Natural killer cell (primary cell): ENCODE results near the gene CHD5. TPM values are rescaled to one million over a fixed set of nuclear protein-coding genes. Genes with fewer than 3 reads are reported as not detected.

Experiments
- ATAC-seq, 3 donors: fragments of 150-1000 bp in 2 of 3; fragments of 200-7000 bp in 1 of 3; cut with Tn5 transposase; 1 replicate in 1 of 3; 2 replicates in 2 of 3; pipeline ENCODE4 v1.10.0; 2021; ENCODE audit warnings: mild to moderate bottlenecking in 2 of 3, moderate library complexity in 2 of 3
- DNase-seq, 2 donors: peaks; one replicate each; pipeline versions ENCODE4 v3.0.0 to v3.0.0-alpha.2; 2013 to 2021; ENCODE audit warnings: mixed read lengths in 1 of 2
- H3K27ac ChIP-seq: one replicate; pipeline ENCODE4 v1.5.1; 2013; ENCODE audit warnings: mild to moderate bottlenecking, low read length
- H3K27me3 ChIP-seq: one replicate; pipeline ENCODE4 v1.6.1; 2013; ENCODE audit warnings: low read length; ENCODE audit not compliant: control insufficient read depth, insufficient read depth
- H3K36me3 ChIP-seq: one replicate; pipeline ENCODE4 v1.6.1; 2013; ENCODE audit warnings: low read length; ENCODE audit not compliant: control insufficient read depth, insufficient read depth
- H3K4me1 ChIP-seq: one replicate; pipeline ENCODE4 v1.6.1; 2013; ENCODE audit warnings: low read length; ENCODE audit not compliant: control insufficient read depth, insufficient read depth
- H3K4me3 ChIP-seq: one replicate; pipeline ENCODE4 v1.5.1; 2013; ENCODE audit warnings: low read length
- H3K9me3 ChIP-seq: one replicate; pipeline ENCODE4 v1.6.1; 2013; ENCODE audit warnings: low read length; ENCODE audit not compliant: control insufficient read depth, insufficient read depth
- H3K27ac Mint-ChIP-seq, 2 donors: one replicate each; pipeline ENCODE4 v1.8.0; 2022; ENCODE audit warnings: mild to moderate bottlenecking in 2 of 2, mixed read lengths in 2 of 2, moderate library complexity in 1 of 2
- H3K27me3 Mint-ChIP-seq, 2 donors: one replicate each; pipeline ENCODE4 v1.8.0; 2022; ENCODE audit warnings: low read depth in 2 of 2, mixed read lengths in 2 of 2
- H3K36me3 Mint-ChIP-seq: one replicate; pipeline ENCODE4 v1.8.0; 2022; ENCODE audit warnings: mixed read lengths
- H3K4me1 Mint-ChIP-seq, 2 donors: one replicate each; pipeline ENCODE4 v1.8.0; 2022; ENCODE audit warnings: mixed read lengths in 2 of 2
- H3K4me3 Mint-ChIP-seq: one replicate; pipeline ENCODE4 v1.8.0; 2022; ENCODE audit warnings: mild to moderate bottlenecking, moderate library complexity, mixed read lengths
- H3K9me3 Mint-ChIP-seq, 2 donors: one replicate each; pipeline ENCODE4 v1.8.0; 2022; ENCODE audit warnings: mixed read lengths in 2 of 2
- WGBS: methylation state at CpG from one replicate; pipeline ENCODE4 v1.1.7; 2013; ENCODE audit warnings: missing lambda C conversion rate; ENCODE audit not compliant: insufficient coverage; 5-methylcytosine and 5-hydroxymethylcytosine counted together
- intact Hi-C: fragments of 100-400 bp; cut with micrococcal nuclease; formaldehyde crosslinking; loops from one replicate; pipeline ENCODE4 v1.14.2; 2022
- total RNA-seq, 4 donors: library from RNA; stranded (reverse); fragments of 120-200 nt in 1 of 4; gene quantifications; one replicate each; pipeline versions ENCODE4 v1.2.3 to v1.2.4, GENCODE V29; 2013 to 2022
- TF ChIP-seq, protein P1 (sequence below): fragments of 200-600 bp; IDR thresholded peaks from one replicate; pipeline ENCODE4 v1.8.0; 2022; ENCODE audit warnings: antibody characterized with exemption

The CHD5 gene
- total RNA-seq, 3 donors from 2014 or later (not counting 1 experiment from before 2014, with no cell fraction given), result 0.34 to 1.2 (median 0.73) TPM

- intact Hi-C loops, result no loop called here
- Mint-ChIP-seq H3K27me3 (no peaks in the 10 kb centered on the region), H3K27ac (no peak overlapping the region), H3K36me3 (no peaks in the 10 kb centered on the region), H3K9me3 (no peaks in the 10 kb centered on the region), H3K4me1 (no peaks in the 10 kb centered on the region), H3K4me3 (no peak overlapping the region)
- Histone ChIP-seq H3K36me3 (no peaks in the 10 kb centered on the region), H3K27me3 (no peaks in the 10 kb centered on the region), H3K9me3 (no peaks in the 10 kb centered on the region), H3K27ac (no peak overlapping the region), H3K4me3 (no peak overlapping the region), H3K4me1 (no peaks in the 10 kb centered on the region)
- TF ChIP-seq, protein P1, sequence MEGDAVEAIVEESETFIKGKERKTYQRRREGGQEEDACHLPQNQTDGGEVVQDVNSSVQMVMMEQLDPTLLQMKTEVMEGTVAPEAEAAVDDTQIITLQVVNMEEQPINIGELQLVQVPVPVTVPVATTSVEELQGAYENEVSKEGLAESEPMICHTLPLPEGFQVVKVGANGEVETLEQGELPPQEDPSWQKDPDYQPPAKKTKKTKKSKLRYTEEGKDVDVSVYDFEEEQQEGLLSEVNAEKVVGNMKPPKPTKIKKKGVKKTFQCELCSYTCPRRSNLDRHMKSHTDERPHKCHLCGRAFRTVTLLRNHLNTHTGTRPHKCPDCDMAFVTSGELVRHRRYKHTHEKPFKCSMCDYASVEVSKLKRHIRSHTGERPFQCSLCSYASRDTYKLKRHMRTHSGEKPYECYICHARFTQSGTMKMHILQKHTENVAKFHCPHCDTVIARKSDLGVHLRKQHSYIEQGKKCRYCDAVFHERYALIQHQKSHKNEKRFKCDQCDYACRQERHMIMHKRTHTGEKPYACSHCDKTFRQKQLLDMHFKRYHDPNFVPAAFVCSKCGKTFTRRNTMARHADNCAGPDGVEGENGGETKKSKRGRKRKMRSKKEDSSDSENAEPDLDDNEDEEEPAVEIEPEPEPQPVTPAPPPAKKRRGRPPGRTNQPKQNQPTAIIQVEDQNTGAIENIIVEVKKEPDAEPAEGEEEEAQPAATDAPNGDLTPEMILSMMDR, result no peak
- no peak for ATAC-seq
- WGBS, result 85% methylated on average over 15 of the region's 16 CpGs
- no peak for DNase-seq
These were observed 43.5 kb downstream of the CHD5 start for GRCh38 chr1:6136516-6137220.

DNA sequence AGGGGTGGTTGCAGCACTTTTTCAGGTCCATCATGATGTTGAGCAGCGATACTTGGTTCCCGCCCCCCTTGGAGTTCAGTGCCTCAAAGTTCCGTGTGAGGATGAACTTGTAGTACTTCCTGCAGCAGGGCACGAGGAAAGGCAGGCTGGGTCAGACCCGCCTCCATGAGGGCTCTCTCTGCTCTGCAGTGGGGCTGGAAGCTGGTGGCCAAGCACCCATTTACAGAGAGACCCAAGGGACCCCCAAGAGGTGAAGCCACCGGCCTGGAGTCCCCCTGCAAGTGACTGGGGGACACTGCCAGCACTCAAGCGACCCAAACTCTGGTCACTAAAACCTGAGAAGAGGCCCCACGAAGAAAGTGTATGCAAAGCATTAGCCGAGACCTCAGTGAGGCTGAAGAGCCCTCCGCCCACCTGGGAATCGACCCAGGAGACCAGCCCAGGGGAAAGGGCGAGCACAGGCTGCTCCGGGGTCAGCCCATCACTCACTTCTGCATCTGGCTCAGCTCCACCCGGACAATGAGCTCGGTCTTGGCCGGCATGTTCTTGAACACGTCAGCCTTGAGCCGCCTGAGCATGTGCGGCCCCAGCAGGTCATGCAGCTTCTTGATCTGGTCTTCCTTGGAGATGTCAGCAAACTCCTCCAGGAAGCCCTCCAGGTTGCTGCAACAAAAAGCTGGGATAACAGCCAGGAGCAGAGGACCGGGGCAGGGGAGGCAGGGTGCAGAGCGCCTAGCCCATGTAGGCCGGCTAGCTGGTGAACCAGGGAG, 45.2 kb downstream of the CHD5 start:
- H3K27ac Mint-ChIP-seq, result no peak overlapping the region
- DNase-seq (no peak), ATAC-seq (no peak)
- H3K27me3 Mint-ChIP-seq, result no peaks in the 10 kb centered on the region
- TF ChIP-seq, protein P1, result no peak
- Histone ChIP-seq H3K9me3 (no peaks in the 10 kb centered on the region), H3K4me1 (no peaks in the 10 kb centered on the region), H3K27ac (no peak overlapping the region), H3K36me3 (no peaks in the 10 kb centered on the region), H3K4me3 (no peak overlapping the region), H3K27me3 (no peaks in the 10 kb centered on the region)
- no peak overlapping the region for H3K4me3 Mint-ChIP-seq
- H3K4me1 Mint-ChIP-seq, result no peaks in the 10 kb centered on the region
- intact Hi-C loops, result no loop called here
- 88% methylated on average over 22 of the region's 22 CpGs for WGBS
- H3K9me3 Mint-ChIP-seq, result no peaks in the 10 kb centered on the region
- H3K36me3 Mint-ChIP-seq, result no peaks in the 10 kb centered on the region

DNA sequence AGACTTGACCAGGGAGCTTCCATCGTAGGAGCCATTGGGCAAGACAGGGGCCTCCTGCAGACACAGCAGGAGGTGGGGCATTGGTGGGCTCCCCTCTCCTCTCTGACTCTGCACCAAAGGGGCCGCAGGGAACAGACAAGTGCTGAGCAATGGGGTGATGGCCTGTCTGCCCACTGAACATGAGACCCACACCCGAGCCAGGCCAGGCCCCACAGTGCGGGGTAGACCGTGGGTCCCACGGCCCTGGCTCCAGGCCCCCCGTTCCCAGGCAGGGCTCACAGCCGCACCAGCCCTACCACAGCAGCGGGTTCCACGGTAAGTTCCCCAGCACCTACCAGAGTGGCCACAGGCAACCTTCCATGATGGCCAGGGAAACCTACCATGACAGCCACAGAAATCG, 45.9 kb downstream of the CHD5 start:
- ATAC-seq (no peak), DNase-seq (no peak)
- Mint-ChIP-seq H3K27me3 (no peaks in the 10 kb centered on the region), H3K4me1 (no peaks in the 10 kb centered on the region), H3K27ac (no peak overlapping the region), H3K9me3 (no peaks in the 10 kb centered on the region), H3K4me3 (no peak overlapping the region), H3K36me3 (no peaks in the 10 kb centered on the region)
- Histone ChIP-seq H3K27me3 (no peaks in the 10 kb centered on the region), H3K27ac (no peak overlapping the region), H3K9me3 (no peaks in the 10 kb centered on the region), H3K4me3 (no peak overlapping the region), H3K4me1 (no peaks in the 10 kb centered on the region), H3K36me3 (no peaks in the 10 kb centered on the region)
- intact Hi-C loops, result no loop called here
- TF ChIP-seq, protein P1, result no peak
- WGBS, result 91% methylated on average over 11 of the region's 11 CpGs
